ENCODE measurements around the gene CES3.
A peak's percentile ranks its signal among the peaks of the same experiment; 100 is the strongest.
"Not testable (repeated sequence)": the region's sequence is repeated elsewhere in the genome, so short reads cannot be mapped to it uniquely, and the experiment has no call there.

Gene CES3

DNA sequence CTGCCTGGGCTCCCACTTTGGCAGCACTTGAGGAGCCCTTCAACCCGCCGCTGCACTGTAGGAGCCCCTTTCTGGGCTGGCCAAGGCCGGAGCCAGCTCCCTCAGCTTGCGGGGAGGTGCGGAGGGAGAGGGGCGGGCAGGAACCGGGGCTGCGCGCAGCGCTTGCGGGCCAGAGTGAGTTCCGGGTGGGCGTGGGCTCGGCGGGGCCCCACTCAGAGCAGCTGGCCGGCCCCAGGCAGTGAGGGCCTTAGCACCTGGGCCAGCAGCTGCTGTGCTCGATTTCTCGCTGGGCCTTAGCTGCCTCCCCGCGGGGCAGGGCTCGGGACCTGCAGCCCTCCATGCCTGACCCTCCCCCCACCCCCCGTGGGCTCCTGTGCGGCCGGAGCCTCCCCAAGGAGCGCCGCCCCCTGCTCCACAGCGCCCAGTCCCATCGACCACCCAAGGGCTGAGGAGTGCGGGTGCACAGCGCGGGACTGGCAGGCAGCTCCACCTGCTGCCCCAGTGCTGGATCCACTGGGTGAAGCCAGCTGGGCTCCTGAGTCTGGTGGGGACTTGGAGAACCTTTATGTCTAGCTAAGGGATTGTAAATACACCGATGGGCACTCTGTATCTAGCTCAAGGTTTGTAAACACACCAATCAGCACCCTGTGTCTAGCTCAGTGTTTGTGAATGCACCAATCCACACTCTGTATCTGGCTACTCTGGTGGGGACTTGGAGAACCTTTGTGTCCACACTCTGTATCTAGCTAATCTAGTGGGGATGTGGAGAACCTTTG is 13.3 kb downstream of the CES3 start:
- not testable (repeated sequence) for DNase-seq

GRCh38 chr16:66974932-66975246 is 13.8 kb downstream of the CES3 start:
- not testable (repeated sequence) for DNase-seq

GRCh38 chr16:66975302-66975893 is 14.3 kb downstream of the CES3 start:
- no peak for DNase-seq

GRCh38 chr16:66976746-66977145 is 15.7 kb downstream of the CES3 start:
- no peak for DNase-seq

DNA sequence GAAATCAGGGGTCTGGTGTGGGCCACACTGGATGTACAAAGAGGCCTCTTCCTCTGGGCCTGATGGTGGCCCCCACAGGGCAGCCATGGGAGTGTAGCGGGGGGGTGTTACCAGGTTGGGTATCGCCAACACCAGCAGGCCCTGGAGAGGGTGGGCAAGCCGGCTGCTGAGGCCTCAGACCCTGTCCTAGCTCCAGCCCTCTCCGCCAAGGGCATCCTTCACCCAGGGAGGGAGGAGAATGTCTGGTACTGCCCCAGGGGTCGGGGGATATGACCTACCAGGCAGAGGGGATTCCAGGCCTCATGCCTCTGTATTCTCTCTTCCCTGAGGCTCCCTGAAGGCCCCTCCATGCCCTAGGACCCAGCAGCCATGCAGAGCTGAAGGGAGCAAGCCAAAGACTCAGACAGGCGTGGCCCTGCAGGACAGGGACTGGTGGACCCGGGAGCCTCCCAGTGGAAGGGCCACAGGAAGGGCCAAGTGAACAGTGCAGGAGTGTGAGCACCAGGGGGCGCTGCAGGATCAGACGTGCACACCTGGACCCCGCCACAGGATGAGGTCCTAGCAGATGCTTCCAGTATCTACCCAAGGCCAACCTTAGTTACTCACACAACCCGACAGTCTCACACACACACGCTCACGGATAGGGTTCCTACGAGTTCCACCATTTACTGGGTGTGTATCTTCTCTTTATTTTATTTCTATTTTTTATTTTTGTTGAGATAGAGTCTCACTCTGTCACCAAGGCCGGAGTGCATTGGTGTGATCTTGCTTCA is 16.5 kb downstream of the CES3 start:
- peak; percentile 40 for DNase-seq

DNA sequence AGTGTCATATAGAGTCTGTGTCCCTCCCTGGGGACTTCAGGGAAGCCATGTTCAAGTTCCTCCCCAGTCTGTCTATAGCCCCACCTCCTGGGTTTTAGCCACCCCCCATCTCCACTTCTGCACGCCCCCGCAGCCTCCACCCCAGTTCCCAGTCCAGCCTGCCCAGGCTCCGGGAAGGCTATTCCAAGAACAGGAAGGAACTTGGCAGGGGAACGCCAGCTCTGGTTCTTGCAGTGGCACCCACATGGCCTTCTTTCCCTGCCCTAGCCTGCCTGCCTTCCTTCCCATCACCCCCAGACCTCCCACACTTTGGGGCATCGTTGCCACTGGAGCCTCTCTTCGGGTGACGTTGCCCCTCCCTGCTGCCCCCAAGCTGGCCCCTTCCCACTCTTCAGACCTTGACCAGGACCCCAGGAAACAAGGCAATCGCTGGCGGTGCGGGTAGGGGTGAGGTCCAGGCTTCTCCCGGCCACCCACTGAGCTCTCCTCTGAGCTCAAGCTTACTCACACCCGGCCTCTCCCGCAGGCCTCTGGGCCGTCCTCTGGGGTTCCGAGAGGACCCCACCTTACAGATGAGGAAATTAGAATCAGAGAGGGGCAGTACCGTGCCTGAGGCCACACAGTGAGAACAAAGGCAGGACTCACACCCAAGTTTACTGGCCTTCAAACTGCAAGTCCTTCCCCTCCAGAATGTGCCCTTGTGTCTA is 18.1 kb downstream of the CES3 start:
- DNase-seq, result no peak

DNA sequence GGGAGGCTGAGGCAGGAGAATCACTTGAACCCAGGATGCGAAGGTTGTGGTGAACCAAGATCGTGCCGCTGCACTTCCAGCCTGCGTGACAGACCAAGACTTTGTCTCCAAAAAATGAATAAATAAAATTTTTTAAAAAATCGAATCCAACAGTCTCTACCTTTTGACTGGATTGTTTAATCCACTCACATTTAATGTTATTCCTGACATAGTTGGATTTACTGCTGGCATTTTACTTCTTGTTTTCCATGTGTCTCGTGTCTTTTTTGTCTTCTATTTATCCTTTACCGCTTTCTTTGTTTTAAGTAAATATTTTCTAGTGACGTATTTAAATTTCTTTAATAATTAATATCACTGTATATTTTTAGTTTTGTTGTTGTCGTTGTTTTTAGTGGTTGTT is 22.0 kb downstream of the CES3 start:
- no peak for DNase-seq

- DNase-seq, result no peak
Measured at GRCh38 chr16:66984892-66985311, 23.8 kb downstream of the CES3 start.

DNA sequence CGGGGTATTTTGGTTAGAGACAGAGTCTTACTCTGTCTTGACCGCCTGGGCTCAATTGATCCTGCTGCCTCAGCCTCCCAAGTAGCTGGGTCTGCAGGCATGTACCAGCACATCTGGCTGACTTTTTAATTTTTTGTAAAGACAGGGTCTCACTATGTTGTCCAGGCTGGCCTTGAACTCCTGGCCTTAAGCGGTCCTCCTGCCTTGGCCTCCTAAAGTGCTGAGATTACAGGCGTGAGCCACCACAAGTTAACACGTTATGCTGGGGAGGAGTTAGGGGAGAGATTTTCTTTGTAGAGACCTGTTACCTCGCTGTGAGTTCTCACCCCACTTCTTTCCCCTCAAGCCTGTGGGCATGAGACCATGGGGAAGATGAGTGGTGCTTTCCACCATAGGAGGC is 25.5 kb downstream of the CES3 start:
- no peak for DNase-seq

DNA sequence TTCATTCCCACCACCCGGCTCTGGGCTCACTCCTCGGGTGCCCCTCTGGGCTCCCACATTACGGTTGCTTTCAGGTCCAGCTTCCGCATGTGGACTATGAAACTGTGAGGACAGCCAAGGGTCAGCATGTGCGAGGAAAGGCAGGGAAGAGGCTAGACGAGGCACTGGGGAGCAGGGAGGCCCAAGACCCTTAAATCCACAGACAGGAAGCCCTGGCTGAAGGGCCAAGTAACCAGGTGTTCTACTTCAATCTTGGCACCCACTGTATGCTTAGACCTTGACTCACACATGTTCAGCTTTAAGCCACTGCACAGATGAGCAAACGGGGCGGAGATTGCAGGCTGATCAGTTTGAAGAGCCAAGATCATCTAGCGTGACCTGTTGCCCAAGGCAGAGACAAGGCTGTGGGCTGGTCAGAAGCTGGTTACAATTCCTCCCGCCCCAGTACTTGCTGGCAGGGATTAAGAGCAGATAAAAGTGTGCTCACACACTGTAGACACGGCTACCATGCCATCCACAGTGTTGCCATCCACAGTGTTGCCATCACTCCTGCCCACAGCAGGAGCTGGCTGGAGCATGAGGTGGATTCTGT is 27.2 kb downstream of the CES3 start, which contains the start of gene CES4A:
Gene CES4A (plus strand): TSS at position 393 of the 592 bp plus-strand sequence. CDS start 184 bp downstream, at position 577.
- DNase-seq, result no peak

DNA sequence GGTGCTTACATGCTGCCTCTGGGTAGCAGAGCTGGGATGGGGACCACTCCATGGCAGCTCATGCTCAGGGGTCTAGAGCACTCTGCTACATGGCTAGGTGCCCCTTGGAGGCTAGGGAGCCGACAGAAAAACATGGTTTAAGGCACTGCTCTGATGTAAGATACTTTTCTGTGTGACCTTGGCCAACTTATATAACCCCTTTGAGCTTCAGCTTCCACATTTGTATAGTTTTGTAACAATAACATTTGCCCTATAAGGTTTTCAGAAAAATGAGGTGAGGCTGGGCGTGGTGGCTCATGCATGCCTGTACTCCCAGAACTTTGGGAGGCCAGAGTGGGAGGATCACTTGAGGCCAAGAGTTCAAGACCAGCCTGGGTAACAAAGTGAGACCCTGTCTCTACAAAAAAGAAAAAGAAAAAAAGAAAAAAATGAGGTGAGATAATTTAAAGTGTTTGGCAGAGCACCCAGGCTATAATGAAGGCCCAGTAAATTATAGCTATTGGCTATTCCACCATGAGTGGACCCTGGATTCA is 30.5 kb downstream of the CES3 start:
- no peak for DNase-seq

DNA sequence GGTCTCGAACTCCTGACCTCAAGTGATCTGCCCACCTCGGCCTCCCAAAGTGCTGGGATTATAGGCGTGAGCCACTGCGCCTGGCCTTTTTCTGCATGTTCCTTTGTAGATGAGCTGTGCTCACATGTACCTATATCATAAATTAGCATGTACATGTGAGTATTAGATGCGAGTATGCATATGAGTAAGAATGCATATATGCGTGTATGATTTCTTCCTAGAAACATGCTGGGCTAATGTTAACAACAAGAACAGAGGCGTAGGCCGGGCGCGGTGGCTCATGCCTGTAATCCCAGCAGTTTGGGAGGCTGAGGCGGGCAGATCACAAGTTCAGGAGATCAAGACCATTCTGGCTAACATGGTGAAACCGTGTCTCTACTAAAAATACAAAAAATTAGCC is 32.5 kb downstream of the CES3 start:
- not testable (repeated sequence) for DNase-seq

DNA sequence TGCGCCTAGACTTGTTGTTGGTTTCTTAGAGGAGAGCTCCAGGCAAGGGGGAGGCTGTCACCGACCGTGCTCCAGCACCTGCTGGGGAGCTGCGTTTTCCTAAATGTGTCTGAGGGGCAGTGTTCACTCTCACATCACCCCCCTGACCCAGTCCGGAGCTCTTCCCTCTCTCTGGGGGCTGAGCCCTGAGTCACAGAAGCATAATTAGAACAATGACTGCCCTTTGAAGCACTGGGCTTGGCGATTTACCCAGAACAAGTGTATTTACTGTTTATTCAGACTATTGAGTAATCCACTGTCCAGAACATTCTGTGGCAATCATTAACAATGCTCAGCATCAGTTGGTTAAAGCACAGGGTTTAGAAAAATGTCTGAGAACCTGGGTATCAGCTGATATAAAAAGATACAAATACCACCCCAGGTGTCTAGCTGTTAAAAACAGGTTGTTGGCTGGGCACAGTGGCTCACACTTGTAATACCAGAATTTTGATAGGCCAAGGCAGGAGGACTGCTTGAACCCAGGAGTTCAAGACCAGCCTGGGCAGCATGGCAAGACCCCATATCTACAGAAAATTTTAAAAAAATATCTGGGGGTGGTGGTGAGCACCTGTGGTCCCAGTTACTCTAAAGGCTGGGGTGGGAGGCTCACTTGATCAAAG is 35.4 kb downstream of the CES3 start:
- no peak for DNase-seq

GRCh38 chr16:66996983-66997358 is 35.9 kb downstream of the CES3 start:
- DNase-seq, result no peak

DNA sequence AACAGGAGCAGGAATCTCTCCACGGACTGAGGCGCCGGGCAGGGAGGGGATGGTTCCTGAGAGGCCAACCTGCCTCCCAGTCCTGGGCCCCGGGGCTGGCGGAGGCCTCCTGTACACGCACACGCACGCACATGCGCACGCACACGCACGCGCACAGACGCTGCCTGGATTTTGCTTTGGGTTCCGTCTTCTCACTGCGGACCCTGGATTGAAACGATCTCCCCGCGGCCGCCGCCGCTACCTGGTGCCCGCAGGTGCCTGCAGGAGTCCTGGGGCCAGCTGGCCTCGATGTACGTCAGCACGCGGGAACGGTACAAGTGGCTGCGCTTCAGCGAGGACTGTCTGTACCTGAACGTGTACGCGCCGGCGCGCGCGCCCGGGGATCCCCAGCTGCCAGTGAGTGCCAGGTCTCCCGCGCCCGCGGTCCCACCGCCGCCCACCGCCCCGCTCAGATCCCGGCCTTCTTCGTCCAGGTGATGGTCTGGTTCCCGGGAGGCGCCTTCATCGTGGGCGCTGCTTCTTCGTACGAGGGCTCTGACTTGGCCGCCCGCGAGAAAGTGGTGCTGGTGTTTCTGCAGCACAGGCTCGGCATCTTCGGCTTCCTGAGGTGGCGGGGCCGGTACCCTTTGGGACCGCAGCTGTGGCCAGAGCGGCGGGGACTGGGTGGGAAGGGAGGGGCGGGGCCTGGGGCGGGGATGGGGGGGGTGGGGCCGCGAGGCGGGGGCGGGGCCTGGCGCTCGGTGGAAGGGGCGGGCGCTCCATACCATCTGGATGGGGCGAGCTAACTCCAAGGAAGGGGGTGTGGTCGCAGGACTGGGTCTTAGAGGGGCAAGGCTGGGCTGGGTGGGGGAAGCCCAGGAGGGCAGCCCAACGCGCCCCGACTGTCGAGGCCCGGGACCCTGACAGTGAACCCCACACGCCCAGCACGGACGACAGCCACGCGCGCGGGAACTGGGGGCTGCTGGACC is 39.6 kb downstream of the CES3 start:
- DNase-seq, result peak; percentile 25

DNA sequence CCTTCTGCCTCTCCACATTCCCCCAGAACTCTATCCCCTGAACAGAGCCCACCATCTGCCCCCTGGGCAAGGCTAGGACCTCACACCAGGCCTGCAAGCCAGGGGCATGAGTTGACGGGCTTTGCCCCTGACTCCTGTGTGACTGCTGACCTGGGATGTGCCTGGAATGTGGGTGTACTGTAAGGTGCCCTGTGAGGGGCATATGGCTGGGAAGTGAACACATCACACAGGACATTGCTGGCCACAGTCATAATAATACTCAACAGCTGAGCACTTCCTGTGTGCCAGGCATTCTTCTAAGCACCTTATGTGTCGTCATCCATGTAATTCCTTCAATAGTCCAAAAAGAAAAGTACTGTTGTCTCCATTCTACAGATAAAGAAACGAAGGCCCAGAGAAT is 40.7 kb downstream of the CES3 start:
- no peak for DNase-seq

- DNase-seq, result no peak
Measured at GRCh38 chr16:67006930-67007658, 46.0 kb downstream of the CES3 start.

DNA sequence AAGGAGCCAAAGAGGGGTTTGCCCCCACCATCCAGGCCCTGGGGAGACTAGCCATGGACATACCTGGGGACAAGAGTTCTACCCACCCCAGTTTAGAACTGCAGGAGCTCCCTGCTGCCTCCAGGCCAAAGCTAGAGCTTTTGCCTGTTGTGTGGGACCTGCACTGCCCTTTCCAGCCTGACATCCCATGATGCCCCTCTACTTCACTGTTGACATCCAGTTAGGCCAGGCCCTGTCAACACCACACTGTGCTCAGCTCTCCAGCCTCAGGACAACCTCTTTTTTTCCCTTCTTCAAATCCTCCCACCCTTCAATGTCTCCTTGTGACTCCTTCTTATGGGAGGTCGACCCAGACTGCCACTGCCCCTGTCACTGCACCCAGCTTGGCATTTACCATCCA is 48.1 kb downstream of the CES3 start:
- no peak for DNase-seq

- no peak for DNase-seq
Measured at GRCh38 chr16:67011274-67011673, 50.2 kb downstream of the CES3 start.

- DNase-seq, result no peak
Measured at GRCh38 chr16:67013233-67013822, 52.3 kb downstream of the CES3 start.

All from NCI-H1105 (cell line).